AG09309 (cell line): ENCODE results near the gene GRIK4.
"Not testable (repeated sequence)": the region's sequence is repeated elsewhere in the genome, so short reads cannot be mapped to it uniquely, and the experiment has no call there.

Experiments used
- DNase-seq: peaks from one replicate; pipeline ENCODE4 v3.0.0-alpha.2; 2010; ENCODE audit warnings: low read depth
- H3K4me3 ChIP-seq: 2 replicates; pipeline ENCODE4 v1.5.1; 2011; ENCODE audit warnings: mild to moderate bottlenecking, low read depth, low read length, moderate library complexity; ENCODE audit not compliant: control insufficient read depth
- TF ChIP-seq, protein P1 (sequence below): IDR thresholded peaks from 2 replicates; pipeline ENCODE4 v1.5.1; 2011; ENCODE audit warnings: mild to moderate bottlenecking, low read depth, low read length, inconsistent platforms; ENCODE audit not compliant: insufficient read depth, control insufficient read depth; ENCODE audit errors: missing control alignments

The GRIK4 gene

DNA sequence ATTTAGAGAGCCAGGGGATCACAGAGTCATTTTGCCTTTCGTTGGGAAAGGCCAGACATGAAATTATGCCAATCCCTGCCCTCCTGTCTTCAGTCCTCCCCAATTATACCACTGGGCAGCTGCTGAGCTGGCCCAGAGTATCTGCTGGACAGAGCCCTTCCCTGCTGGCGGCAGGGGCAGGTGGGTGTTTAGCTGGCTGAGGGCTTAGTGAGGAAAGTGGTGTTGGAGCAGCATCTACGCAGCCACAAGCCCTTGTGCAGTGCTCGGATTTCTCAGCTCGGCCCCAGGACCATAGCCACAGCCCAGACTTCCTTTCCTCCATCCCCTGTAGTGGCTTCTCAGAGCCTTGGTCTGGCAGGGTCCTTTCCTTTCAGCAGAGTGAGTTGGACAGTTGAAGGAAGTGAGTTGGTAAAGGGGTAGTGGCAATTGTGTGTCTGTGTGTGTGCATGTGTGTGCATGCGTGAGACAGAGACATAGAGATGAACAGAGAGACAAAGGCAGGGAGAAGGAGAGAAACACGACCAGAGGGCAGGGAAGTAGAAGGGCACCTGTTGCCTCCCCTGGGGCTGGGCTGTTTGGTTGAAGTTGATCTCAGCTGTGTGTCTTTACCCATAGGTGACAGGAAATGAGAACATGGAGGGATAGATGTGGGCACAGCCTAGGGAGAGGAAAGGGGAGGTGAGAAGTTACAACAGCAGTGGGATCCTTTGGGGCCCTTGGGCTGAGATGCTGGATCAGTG, 66.2 kb downstream of the GRIK4 start:
- no peak overlapping the region for H3K4me3 ChIP-seq
- TF ChIP-seq, protein P1, sequence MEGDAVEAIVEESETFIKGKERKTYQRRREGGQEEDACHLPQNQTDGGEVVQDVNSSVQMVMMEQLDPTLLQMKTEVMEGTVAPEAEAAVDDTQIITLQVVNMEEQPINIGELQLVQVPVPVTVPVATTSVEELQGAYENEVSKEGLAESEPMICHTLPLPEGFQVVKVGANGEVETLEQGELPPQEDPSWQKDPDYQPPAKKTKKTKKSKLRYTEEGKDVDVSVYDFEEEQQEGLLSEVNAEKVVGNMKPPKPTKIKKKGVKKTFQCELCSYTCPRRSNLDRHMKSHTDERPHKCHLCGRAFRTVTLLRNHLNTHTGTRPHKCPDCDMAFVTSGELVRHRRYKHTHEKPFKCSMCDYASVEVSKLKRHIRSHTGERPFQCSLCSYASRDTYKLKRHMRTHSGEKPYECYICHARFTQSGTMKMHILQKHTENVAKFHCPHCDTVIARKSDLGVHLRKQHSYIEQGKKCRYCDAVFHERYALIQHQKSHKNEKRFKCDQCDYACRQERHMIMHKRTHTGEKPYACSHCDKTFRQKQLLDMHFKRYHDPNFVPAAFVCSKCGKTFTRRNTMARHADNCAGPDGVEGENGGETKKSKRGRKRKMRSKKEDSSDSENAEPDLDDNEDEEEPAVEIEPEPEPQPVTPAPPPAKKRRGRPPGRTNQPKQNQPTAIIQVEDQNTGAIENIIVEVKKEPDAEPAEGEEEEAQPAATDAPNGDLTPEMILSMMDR: no peak
- DNase-seq: no peak

DNA sequence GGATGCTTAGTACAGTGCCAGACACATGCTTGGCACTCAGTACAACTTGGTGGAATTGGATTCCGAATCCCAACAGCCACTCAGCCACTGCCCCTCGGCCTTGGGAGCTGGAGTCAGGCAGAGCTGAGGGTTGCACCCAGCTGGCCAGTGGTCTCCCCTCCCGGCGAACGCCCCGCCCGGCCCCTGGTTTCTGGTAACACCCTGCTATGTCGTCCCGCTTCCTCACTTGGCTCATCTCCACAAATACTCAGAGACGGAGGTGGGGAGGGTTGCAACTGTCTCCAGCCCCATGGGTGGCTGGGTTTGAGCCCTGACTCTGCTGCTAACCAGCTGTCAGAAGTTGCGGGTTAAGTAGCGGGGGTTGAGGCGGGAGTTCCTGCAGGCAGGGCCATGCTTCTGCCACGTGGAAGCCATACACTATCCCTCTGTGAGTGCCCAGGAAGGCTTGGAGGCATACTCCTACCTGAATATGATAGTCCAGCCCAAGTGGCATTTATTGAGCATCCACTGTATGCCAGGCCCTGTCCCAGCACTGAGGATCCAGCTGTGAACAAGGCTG, 67.1 kb downstream of the GRIK4 start:
- no peak overlapping the region for H3K4me3 ChIP-seq
- TF ChIP-seq, protein P1: no peak
- no peak for DNase-seq

DNA sequence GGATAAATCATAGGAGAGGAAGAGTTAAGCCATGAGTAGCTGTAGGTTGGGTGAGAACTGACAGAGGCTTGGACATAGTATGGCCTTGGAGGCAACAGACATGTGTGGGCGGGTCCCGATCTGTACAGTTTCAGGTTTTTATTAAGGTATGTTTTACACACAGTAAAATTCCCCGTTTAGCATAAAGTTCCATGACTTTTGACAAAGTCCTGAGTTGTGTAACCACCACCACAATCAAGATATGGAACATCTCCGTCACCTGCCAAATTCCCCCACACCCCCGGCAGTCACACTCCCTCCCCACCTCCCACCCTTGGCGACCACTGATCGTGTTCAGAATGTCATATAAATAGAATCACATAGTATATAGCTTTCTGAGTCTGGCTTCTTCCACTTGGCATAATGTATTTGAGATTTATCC, 68.1 kb downstream of the GRIK4 start:
- DNase-seq: no peak
- TF ChIP-seq, protein P1: no peak
- no peak overlapping the region for H3K4me3 ChIP-seq

DNA sequence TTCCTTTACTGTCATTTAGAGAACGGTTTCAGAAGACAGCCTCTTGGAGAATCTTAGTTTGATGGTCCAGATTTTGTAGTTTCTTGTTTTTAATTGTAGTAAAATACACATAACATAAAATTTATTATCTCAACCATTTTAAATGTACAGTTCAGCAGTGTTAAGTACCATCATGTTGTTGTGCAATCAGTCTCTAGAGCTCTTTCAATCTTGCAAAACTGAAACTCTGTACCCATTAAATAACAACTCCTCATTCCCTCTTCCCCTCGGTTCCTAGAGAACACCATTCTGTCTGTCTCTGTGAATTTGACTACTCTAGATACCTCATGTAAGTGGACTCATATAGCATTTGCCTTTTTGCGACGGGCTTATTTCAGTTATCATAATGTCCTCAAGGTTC, 69.8 kb downstream of the GRIK4 start:
- DNase-seq: no peak
- TF ChIP-seq, protein P1: no peak
- no peak overlapping the region for H3K4me3 ChIP-seq

DNA sequence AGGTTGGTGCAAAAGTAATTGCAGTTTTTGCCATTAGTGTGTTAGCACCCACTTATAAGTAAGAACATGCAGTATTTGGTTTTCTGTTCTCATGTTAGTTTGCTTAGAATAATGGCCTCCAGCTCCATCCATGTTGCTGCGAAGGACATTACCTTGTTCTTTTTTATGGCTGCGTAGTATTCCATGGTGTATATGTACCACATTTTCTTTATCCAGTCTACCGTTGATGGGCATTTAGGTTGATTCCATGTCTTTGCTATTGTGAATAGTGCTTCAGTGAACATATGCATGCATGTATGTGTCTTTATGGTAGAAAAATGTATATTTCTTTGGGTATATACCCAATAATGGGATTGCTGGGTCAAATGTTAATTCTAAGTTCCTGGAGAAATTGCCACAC, 71.0 kb downstream of the GRIK4 start:
- not testable (repeated sequence) for DNase-seq, H3K4me3 ChIP-seq

DNA sequence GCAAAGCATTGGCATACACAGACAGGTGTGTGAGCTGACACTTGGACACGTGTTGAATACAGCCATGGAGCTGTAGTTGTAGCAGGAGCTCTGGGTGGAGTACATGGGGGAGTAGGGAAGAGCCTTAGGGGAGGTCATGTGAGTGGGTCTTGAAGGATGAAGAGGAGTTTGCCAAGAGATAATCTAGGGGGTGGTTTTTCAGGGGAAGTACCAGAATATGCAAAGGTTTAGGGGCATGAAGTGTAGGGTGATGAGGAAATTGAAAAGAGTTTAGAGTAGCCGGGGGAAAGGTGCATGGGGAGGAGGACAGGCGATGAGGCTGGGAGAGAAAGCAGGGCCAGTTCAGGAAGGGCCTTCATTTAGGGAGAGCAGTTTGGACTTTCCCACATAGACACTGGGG, 74.5 kb downstream of the GRIK4 start:
- DNase-seq: no peak
- no peak overlapping the region for H3K4me3 ChIP-seq
- TF ChIP-seq, protein P1: no peak

DNA sequence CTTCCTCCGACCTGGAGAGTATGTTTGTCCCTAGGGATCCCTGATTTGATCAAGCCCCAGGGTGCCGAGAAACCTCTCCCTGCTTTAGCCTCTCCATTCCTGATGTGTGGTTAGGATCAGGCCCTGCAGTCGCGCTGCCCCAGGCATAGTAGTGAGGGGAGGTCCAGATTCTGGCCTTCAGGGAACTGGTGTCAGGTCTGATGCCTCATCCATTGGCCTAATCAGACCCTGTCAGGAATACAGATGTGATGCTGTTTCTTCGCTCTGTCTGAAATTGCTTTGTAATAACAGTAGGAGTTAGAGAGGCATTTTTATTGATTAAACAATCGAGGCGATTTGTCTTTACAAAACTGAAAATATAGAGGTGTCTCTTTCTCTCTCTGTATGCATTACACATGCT, 75.2 kb downstream of the GRIK4 start:
- no peak overlapping the region for H3K4me3 ChIP-seq
- no peak for DNase-seq
- TF ChIP-seq, protein P1: no peak
